Smooth muscle cell of bladder (primary cell): ENCODE results near the gene STRN. TPM values are rescaled to one million over a fixed set of nuclear protein-coding genes. Genes with fewer than 3 reads are reported as not detected.

ENCODE experiments used
- total RNA-seq: library from RNA; depleted of rRNA; stranded (reverse); fragments of >200 nt; gene quantifications from 2 replicates; pipeline ENCODE4 v1.2.3, GENCODE V29; 2014

STRN gene, protein sequence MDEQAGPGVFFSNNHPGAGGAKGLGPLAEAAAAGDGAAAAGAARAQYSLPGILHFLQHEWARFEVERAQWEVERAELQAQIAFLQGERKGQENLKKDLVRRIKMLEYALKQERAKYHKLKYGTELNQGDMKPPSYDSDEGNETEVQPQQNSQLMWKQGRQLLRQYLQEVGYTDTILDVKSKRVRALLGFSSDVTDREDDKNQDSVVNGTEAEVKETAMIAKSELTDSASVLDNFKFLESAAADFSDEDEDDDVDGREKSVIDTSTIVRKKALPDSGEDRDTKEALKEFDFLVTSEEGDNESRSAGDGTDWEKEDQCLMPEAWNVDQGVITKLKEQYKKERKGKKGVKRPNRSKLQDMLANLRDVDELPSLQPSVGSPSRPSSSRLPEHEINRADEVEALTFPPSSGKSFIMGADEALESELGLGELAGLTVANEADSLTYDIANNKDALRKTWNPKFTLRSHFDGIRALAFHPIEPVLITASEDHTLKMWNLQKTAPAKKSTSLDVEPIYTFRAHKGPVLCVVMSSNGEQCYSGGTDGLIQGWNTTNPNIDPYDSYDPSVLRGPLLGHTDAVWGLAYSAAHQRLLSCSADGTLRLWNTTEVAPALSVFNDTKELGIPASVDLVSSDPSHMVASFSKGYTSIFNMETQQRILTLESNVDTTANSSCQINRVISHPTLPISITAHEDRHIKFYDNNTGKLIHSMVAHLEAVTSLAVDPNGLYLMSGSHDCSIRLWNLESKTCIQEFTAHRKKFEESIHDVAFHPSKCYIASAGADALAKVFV
- total RNA-seq = 10.5 and 12.2 TPM in 2 replicates

DNA sequence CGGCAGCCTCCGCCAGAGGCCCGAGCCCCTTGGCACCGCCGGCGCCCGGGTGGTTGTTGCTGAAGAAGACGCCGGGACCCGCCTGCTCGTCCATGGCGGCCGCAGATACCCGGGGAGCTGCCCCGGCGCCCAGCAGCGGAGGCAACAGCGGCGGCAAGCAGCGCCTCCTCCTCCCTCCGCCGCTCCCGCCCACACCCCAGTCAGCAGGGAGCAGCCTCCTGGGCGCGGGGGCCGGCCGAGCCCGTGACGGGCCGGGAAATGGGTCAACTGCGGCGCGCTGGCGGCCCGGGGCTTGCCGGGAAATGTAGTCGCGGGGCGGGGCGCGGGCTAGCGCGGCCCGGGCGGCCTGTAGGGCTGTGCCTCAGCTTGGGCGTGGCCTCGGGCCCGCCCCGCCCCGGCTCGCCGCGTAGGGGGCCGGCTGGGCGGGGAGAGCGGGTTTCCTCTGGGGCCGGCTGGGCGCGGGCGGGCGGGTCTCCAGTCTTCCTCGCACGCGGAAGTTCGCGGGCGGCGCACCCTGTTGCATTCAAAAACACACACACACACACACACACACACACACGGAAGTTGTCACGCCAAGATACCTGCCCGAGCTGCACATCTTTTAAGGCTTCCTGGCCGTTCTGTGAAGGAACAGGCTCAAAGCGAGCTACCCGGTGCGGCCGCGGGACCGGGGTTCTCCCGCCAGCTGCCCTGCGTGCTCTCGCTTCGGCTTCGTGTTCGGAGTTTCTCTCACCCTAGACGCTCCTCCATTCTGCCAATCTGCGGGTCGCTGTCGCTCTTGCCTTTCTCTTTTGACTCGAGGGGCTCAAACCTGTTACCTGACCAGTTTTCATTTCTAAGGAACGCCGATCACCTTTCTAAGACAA, at the start of gene STRN:
TSS of gene STRN (minus strand) at position 167 of the 866 bp plus-strand sequence. CDS start at position 94, 73 bp downstream.

Other genes with a start within 250 kb of the STRN start
- 14.4 and 17.0 TPM in 2 replicates for gene HEATR5B, start 117.8 kb upstream of the STRN start, total RNA-seq
- 4.1 and 5.3 TPM in 2 replicates for gene GPATCH11, start 118.0 kb upstream of the STRN start, total RNA-seq
- gene EIF2AK2, start 190.4 kb upstream of the STRN start, total RNA-seq = 19.3 and 22.7 TPM in 2 replicates
- not detected in 2 replicates for gene SULT6B1, start 222.1 kb upstream of the STRN start, total RNA-seq
- 9.1 and 9.4 TPM in 2 replicates for gene CEBPZOS, start 230.0 kb upstream of the STRN start, total RNA-seq